Stimulated activated CD4-positive, alpha-beta T cell treated with anti-CD3 and anti-CD28 coated beads, TNF-alpha, amount 100 ng/mL, for 48 hours (primary cell): ENCODE measurements around the gene ABT1.

Experiments
- DNase-seq, 3 donors: peaks; one replicate each; pipeline ENCODE4 v3.0.0-alpha.2; 2020; ENCODE audit warnings: low read depth in 3 of 3

ABT1 gene

DNA sequence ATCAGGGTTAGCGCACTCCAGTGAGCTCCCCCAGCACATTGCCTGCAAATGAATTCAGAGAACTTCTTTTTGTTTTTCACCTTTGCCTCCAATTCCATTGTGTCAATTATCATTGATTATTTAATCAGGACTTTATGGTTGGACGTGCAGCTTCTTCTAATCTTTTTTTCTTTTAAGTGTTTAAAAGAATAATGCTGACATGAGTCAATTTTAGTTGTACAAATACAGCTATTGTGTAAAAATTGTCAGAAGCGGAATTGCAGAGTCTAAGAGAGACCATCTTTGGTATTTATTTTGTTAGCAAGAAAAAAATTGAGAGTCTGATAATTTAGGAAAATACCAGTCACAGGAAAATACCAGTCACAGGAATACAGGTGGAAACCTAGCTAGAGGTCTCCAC, 5.5 kb downstream of the ABT1 start:
- no peak for DNase-seq

DNA sequence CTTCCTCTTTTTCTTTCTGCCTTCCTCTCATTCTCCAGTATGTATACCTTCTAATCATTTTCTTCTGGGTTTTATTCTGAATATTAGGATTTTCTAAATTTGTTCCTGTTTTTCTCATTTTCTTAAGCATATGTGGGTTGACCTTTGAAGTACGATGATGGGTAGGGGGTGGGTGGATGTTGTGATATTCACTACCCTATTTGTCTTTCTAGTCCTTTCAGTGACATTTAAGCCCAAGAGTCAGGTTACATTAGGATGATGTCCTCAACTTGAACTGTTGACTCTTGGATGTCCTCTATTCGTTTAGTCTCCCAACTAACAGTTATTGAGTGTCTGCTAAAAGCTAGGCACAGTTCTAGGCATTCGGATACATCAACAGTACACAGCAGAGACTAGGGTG, 7.3 kb downstream of the ABT1 start:
- DNase-seq, result no peak

DNA sequence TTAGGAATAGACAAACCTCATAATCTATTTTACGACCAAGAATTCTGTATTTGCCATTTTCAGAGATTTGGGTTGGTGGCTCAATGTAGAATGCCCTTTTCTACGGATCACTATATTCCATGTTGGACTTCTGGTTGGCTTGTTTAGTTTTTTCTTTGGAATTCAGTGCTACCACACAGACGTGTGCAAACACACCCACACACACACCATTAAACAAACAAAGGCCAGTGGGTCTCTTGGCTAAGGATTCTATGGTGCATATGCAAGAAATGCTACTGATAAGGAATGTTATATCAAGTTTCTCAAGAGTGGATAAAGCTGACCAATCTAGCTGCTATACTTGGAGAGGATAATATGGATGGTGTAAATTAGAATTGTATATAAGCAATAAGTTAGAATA, 8.0 kb downstream of the ABT1 start:
- no peak for DNase-seq

DNA sequence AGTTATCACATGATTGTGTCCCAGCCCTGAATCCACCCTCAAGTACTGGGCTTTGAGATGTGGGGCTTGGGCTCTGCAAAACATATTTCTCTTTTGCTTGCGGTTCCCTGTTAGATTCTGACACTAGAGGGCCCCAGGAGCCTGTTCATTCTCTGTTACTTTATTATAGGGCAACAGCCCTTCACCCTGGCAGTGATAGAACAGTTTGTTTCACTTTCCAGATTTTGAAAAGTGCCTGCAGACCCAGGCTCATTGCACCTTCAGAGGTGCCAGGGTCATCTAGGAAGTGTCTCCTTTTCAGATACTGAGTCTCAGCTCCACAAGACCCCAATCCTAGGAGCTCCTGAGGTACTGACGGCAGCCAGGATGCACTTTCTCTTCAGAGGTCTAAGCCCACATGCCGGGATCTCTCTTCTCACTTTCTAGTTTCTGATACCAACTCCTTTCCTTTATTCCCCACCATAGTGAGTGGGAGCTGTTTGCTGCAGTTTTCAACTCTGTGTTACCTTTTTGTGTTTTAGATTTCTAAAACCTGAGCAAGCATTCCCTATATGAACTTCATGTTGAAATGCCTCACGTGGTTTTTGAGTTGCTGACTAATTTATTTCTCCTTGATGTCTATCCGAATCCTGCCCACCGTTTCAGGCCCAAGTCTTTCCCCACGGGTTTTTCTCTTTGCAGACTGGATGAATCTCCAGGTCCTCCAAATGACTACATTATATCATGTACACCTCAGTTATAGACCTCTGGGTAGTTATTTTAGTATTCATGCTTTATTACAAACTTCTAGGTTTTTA, 10.9 kb downstream of the ABT1 start:
- DNase-seq, result peak in 2 of 3 donors; percentile 26 to 31

DNA sequence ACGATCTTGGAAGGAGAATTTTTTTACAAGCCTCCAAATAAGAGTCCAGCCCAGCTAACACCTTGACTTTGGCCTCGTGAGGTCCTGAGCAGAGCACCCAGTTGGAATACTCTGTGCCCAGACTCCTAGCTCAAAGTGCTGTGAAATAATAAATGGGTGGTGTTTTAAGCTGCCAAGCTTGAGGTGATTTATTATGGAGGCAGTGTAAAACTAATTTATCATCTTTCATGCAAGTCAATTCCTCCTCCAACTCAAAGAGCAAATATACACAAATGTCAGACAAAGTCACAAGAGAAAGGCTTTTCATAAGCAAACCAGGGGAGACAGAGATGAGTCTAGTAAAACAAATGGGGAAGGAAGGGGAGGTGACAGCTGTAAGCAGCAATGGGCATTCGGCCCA, 12.7 kb downstream of the ABT1 start:
- no peak for DNase-seq

DNA sequence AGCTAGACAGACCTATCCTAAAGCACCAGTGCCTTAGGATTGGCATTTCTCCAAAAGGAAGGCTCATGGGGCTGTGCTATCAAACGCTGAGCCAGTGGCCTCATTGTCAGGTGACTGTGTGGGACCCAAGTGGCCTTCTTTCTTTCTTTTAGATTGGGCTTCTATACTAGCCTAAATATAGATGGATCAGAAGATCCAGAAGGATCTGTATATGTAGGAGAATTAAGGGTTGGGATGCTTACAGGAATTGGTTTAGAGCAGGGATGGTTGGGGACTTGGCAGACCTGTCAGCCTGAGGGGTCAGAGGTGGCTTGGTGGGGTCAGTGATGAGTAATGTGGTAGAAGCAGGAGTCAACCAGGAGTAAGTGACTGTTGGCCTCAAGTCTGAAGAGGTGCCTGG, 14.8 kb downstream of the ABT1 start:
- no peak for DNase-seq

DNA sequence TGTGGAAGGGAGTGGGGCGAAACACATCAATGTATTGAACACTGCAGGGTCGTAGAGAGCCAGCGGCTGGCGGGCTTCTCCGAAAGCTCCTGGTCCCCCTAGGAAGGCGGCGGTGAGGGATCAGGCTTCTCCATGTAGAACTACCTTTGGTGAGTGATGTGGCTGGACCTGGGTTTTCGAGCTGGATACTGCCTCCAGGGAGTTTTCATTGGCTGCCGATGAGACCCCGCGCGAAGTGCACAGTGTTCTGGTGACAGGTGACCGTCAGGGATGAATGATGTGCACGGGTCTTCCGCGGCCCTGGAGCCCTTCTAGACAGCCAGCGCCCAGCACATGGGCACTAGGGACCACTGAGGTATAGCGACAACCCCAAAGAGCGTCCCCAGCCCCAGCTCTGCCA, 16.4 kb downstream of the ABT1 start:
- DNase-seq, result no peak

DNA sequence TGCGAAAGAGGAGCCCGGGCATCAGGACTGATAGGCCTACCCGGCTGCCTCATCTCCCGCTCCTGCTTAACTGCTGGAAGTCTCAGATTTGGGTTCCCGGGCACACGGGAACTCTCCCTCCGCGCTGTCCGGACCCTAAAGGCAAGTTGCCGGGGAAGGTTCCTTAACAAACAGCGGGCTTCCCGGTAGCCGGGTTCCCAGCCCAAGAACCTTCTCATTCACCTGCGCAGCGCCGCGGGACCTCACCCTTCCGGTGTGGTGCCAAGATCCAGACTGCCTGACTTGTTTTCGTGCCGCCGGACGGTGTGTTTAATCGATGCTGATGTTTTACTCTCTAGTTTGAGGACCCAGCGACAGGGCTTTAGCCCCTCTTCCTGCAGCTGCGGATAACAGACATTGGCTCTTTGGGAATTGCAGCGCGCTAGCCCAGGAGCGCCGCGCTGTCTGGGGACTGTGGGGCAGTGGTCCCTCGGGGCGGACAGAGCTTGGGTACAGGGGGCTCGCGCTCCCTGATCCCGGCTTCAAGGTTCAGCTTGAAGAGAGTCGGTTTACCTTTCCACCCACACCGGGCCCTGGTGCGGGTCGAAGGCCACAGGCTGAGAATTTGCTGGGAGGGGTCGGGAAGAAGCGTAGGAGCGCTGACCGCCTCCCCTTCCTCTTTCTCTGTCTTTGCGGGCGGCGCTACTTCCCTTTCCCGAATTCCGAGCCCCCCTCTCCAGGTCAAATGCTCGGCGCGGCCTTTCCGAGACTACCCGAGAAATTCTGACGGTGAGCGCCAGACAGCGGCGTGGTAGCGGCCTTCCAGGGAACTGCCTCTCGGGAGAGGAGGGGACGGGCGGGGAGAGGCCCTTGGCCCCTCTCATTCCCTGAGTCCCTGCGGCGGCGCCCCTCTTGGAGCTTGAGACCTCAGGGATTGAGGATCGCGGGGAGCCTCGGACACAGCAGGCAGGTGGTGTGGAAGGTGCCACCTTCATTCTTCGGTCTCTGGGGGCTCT, 17.2 kb downstream of the ABT1 start:
- DNase-seq, result no peak

DNA sequence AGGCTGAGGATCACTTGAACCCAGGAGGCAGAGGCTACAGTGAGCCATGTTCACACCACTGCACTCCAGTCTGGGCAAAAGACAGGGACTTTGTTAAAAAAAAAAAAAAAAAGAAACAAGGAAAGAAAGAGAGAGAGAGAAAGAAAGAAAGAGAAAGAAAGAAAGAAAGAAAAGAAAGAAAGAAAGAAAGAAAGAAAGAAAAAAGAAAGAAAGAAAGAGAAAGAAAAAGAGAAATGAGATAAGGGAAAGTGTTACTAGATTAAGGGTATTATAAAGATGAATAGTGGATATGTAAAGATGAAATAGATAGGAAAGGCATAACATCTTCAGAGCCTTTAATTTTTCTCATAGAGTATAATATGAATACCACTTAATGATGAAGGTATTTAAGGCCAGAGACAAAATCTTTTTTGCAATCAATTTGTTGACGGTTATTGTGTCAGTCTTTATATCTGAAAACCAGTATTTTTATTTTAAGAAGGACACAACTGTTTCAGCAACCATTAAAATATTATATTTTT, 26.6 kb downstream of the ABT1 start:
- DNase-seq, result no peak

DNA sequence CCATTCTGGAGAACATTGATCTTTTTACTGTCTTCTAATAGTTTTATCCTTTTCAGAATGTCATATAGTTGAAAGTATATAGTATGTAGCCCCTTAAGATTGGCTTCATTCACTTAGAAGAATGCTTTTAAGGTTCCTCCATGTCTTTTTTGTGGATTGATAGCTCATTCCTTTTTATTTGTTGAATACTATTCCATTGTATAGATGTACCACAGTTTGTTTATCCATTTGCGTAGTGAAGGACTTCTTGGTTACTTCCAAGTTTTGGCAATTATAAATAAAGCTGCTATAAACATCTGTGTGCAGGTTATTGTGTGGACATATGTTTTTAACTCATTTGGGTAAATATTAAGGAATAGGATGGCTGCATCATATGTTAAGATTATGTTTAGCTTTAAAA, 27.8 kb downstream of the ABT1 start:
- DNase-seq, result no peak

DNA sequence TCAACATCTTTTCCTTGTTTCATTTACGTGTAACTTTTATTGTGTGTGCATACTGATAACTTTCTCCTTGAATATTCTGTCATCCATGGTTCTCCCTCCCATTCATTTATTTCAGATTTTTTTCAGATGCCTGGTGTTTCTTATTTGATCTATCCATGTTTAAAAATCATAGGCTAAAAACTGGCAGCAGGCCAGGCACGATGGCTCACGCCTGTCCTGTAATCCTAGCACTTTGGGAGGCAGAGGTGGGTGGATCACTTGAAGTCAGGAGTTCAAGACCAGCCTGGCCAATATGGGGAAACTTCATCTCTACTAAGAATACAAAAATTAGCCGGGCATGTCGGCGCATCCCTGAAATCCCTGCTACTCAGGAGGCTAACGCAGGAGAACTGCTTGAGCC, 31.1 kb downstream of the ABT1 start:
- DNase-seq, result no peak

DNA sequence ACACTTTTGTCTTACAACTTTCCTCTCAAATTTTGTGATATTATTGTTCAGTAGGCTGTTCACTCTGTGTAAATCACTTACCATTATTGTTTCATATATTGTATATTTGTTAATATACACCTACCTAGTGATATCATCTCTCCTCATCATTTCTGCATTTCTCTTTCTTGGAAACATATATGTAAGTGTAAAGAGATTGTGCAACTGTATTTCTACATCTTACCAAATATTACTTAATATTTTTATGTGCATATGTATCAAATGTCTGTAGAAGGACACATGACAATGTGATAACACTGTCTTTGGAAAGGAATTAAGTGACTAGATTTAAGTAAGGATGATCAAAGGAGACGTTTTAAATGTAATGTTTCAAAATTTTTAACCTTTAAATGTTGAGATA, 32.6 kb downstream of the ABT1 start:
- no peak for DNase-seq

DNA sequence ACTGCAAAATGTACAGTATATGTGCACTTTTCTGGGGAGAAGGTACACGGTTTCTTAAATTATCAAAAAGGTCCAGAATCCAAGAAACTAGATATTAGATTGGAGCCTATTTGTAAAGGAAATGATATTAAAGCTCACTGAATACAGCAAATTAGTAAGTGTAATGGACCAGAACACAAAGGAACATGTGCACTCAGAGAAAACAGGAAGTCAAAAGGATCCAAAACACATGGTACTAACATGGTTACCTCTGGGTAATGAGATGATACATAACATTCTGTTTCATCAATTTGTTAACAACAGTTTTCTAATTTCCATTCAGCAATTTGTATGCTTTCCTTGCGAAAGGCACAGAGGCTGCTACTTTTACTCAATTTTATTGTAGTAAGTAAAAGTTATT, 44.1 kb downstream of the ABT1 start:
- no peak for DNase-seq

DNA sequence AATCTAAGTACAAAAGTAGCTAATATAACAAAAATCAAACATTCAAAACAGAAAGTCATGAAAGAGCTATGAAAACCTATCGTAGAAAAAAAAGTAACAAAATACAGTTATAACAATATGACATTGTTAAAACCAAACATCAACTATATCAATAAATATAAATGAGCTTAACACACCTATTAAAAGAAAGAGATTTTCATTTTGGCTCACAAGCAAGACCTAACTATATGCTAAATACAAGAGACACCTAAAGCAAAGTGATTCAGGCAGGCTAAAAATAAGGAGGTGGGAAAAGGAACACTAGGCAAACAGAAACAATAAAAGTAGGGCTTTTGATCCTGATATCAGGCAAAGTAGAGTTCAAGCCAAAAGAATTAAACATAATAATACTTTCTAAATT, 49.3 kb downstream of the ABT1 start:
- DNase-seq, result no peak
